HEK293 (cell line): ENCODE measurements around the gene CIAO2B.

ENCODE experiments used
- CTCF ChIA-PET: fragments of 350-600 bp; formaldehyde crosslinking; extraction: SDS; loops from one replicate; lab custom pipeline; 2021; ENCODE audit warnings: antibody characterized with exemption; lab: Yijun Ruan, JAX
- POLR2A ChIA-PET: fragments of 300-600 bp; formaldehyde crosslinking; extraction: SDS; loops from one replicate; lab custom pipeline; 2020; ENCODE audit warnings: antibody characterized with exemption, inconsistent platforms; lab: Yijun Ruan, JAX
- H3K27ac ChIP-seq: fragments of 200-500 bp; sonication (Bioruptor generic); 2 replicates; pipeline ENCODE4 v1.5.1; 2014; ENCODE audit warnings: low read depth, low read length, control low read depth, inconsistent platforms; ENCODE audit errors: extremely low read depth
- H3K36me3 ChIP-seq, 2 experiments: fragments of 200-500 bp in 1 of 2; sonication (Bioruptor generic) in 1 of 2; 1 replicate in 1 of 2; 2 replicates in 1 of 2; pipeline ENCODE4 v1.5.1; 2014 to 2017; ENCODE audit warnings: inconsistent platforms in 2 of 2, low read length in 2 of 2; ENCODE audit not compliant: control insufficient read depth in 2 of 2, insufficient read depth in 1 of 2
- H3K4me1 ChIP-seq: fragments of 200-500 bp; sonication (Bioruptor generic); 2 replicates; pipeline ENCODE4 v1.5.1; 2014; ENCODE audit warnings: mild to moderate bottlenecking, low read length, inconsistent platforms; ENCODE audit not compliant: control insufficient read depth, insufficient read depth
- H3K4me3 ChIP-seq: 2 replicates; pipeline ENCODE4 v1.5.1; 2011; ENCODE audit warnings: low read depth, mild to moderate bottlenecking, control low read depth, low read length, moderate library complexity
- H3K9me3 ChIP-seq: fragments of 200-500 bp; sonication (Bioruptor generic); 2 replicates; pipeline ENCODE4 v1.5.1; 2014; ENCODE audit warnings: low read depth, low read length, inconsistent platforms; ENCODE audit not compliant: control insufficient read depth, insufficient read depth
- EGR2 ChIP-seq: fragments of 450-650 bp; formaldehyde crosslinking; IDR thresholded peaks from 2 replicates; pipeline ENCODE4 v1.5.1; 2016; ENCODE audit warnings: low read depth, missing biosample characterization, missing genetic modification characterization
- GLI4 ChIP-seq: fragments of 450-650 bp; formaldehyde crosslinking; IDR thresholded peaks from 2 replicates; pipeline ENCODE4 v1.5.1; 2016; ENCODE audit warnings: missing biosample characterization, missing genetic modification characterization
- OSR2 ChIP-seq: fragments of 450-650 bp; formaldehyde crosslinking; IDR thresholded peaks from 2 replicates; pipeline ENCODE4 v1.5.1; 2016; ENCODE audit warnings: missing biosample characterization, missing genetic modification characterization
- REST ChIP-seq: fragments of 450-650 bp; formaldehyde crosslinking; IDR thresholded peaks from 2 replicates; pipeline ENCODE4 v1.5.1; 2016; ENCODE audit warnings: missing biosample characterization, missing genetic modification characterization
- YY1 ChIP-seq: fragments of 450-650 bp; formaldehyde crosslinking; IDR thresholded peaks from 2 replicates; pipeline ENCODE4 v1.5.1; 2018; ENCODE audit warnings: missing biosample characterization, missing genetic modification characterization
- ZBTB17 ChIP-seq: fragments of 450-650 bp; formaldehyde crosslinking; IDR thresholded peaks from 2 replicates; pipeline ENCODE4 v1.5.1; 2016; ENCODE audit warnings: missing biosample characterization, missing genetic modification characterization
- ZFHX2 ChIP-seq: fragments of 450-650 bp; formaldehyde crosslinking; conservative IDR thresholded peaks from 2 replicates; pipeline ENCODE4 v1.5.1; 2016; ENCODE audit warnings: missing biosample characterization, missing genetic modification characterization
- ZNF26 ChIP-seq: fragments of 450-650 bp; formaldehyde crosslinking; IDR thresholded peaks from 2 replicates; pipeline ENCODE4 v1.5.1; 2016; ENCODE audit warnings: missing biosample characterization, missing genetic modification characterization
- ZNF514 ChIP-seq: fragments of 450-650 bp; formaldehyde crosslinking; IDR thresholded peaks from 2 replicates; pipeline ENCODE4 v1.5.1; 2016; ENCODE audit warnings: missing biosample characterization, missing genetic modification characterization
- ZNF580 ChIP-seq: fragments of 450-650 bp; formaldehyde crosslinking; IDR thresholded peaks from 2 replicates; pipeline ENCODE4 v1.5.1; 2016; ENCODE audit warnings: missing biosample characterization, missing genetic modification characterization
- ZNF596 ChIP-seq: fragments of 450-650 bp; IDR thresholded peaks from 2 replicates; pipeline ENCODE4 v1.5.0; 2018; ENCODE audit warnings: missing biosample characterization, mild to moderate bottlenecking, missing genetic modification characterization, moderate library complexity
- ZNF629 ChIP-seq: fragments of 450-650 bp; formaldehyde crosslinking; IDR thresholded peaks from 2 replicates; pipeline ENCODE4 v1.5.1; 2017; ENCODE audit warnings: missing biosample characterization, missing genetic modification characterization
- ZNF768 ChIP-seq: fragments of 450-650 bp; formaldehyde crosslinking; IDR thresholded peaks from 2 replicates; pipeline ENCODE4 v1.5.1; 2018; ENCODE audit warnings: missing biosample characterization, mild to moderate bottlenecking, missing genetic modification characterization
- ZNF776 ChIP-seq: fragments of 450-650 bp; formaldehyde crosslinking; IDR thresholded peaks from 2 replicates; pipeline ENCODE4 v1.5.0; 2017; ENCODE audit warnings: missing biosample characterization, missing genetic modification characterization, borderline replicate concordance

CIAO2B gene

DNA sequence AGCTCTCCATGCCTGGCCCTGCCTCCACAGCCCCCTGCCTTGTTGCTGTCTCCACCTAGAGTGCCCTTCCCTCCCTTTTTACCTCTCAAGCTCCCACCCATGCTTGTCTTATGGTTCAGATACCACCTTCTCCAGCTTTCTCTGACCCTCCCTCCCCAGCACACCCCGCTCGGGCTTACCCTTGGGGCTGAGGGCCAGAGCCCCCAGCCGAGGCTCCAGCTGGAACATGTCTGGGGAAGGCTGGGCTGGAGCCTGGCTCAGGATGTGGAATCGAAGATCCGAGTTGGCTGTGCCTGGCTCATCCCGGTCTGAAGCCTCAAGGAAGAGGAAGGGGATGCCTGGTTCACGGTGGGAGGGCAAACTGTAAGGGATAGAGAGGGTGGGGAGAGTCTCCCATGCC is 19.2 kb downstream of the CIAO2B start (continued):
- no peak for TF ChIP-seq ZFHX2
- TF ChIP-seq GLI4: no peak
- TF ChIP-seq ZNF26: no peak
- TF ChIP-seq ZNF514: no peak
- TF ChIP-seq ZNF776 (tag by site-specific recombination): no peak

- ChIA-PET POLR2A (interaction anchor here (0.8 kb wide), 1 partner anchor 14 kb away, joined by 6 read pairs; no protein-coding TSS in a partner anchor), CTCF (interaction anchor here (15.1 kb wide), 1 partner anchor 16 kb away, joined by 268 read pairs; no protein-coding TSS in a partner anchor)
- Histone ChIP-seq H3K36me3 (no peaks in the 10 kb centered on the region), H3K27ac (no peak overlapping the region), H3K4me3 (no peak overlapping the region), H3K4me1 (no peaks in the 10 kb centered on the region), H3K9me3 (no peaks in the 10 kb centered on the region)
- TF ChIP-seq YY1 (tag by site-specific recombination) (no peak), EGR2 (tag by site-specific recombination) (peak; percentile 85), ZBTB17 (tag by site-specific recombination) (peak; percentile 67)
These were observed 19.7 kb downstream of the CIAO2B start for GRCh38 chr16:66914541-66914940.

- Histone ChIP-seq H3K27ac (no peak overlapping the region), H3K4me3 (no peak overlapping the region)
- TF ChIP-seq ZNF768 (tag by site-specific recombination): no peak
- TF ChIP-seq OSR2: no peak
These were observed 20.5 kb downstream of the CIAO2B start for GRCh38 chr16:66913711-66914110.

GRCh38 chr16:66913081-66913480 is 21.1 kb downstream of the CIAO2B start:
- POLR2A ChIA-PET: interaction anchor here (0.8 kb wide), 1 partner anchor 10 kb away, joined by 3 read pairs; no protein-coding TSS in a partner anchor
- Histone ChIP-seq H3K27ac (no peak overlapping the region), H3K4me1 (no peaks in the 10 kb centered on the region), H3K9me3 (no peaks in the 10 kb centered on the region), H3K4me3 (no peak overlapping the region), H3K36me3 (no peaks in the 10 kb centered on the region)
- TF ChIP-seq ZNF629 (tag by site-specific recombination) (no peak), REST (peak; percentile 86)
- CTCF ChIA-PET: interaction anchor here (0.6 to 1.1 kb wide), 2 partner anchors 63 to 351 kb away, joined by 3 to 7 read pairs; no protein-coding TSS in a partner anchor

More at GRCh38 chr16:66913711-66914110, 20.5 kb downstream of the CIAO2B start:
- Histone ChIP-seq H3K36me3 (no peaks in the 10 kb centered on the region), H3K9me3 (no peaks in the 10 kb centered on the region), H3K4me1 (no peaks in the 10 kb centered on the region)
- ChIA-PET POLR2A (interaction anchor here (0.8 kb wide), 1 partner anchor 9 kb away, joined by 3 read pairs; no protein-coding TSS in a partner anchor), CTCF (no interaction called here)

- H3K27ac ChIP-seq: no peak overlapping the region
- no peaks in the 10 kb centered on the region for H3K9me3 ChIP-seq
- TF ChIP-seq ZNF580 (no peak), ZNF596 (tag by site-specific recombination) (no peak)
- no peaks in the 10 kb centered on the region for H3K4me1 ChIP-seq
- POLR2A ChIA-PET: no interaction called here
- H3K36me3 ChIP-seq: no peaks in the 10 kb centered on the region
- H3K4me3 ChIP-seq: no peak overlapping the region
- CTCF ChIA-PET: interaction anchor here (0.8 to 1.1 kb wide), 3 partner anchors 16 to 19 kb away, joined by 3 to 4 read pairs (median 3); no protein-coding TSS in a partner anchor
These were observed 22.4 kb downstream of the CIAO2B start for GRCh38 chr16:66911801-66912200.
